H1 (cell line): ENCODE data around the gene PTTG1IP. TPM values are rescaled to one million over a fixed set of nuclear protein-coding genes. Genes with fewer than 3 reads are reported as not detected.

Experiments used
- CTCF ChIA-PET: fragments of 300-600 bp; sonication (Branson Sonifier 250); formaldehyde crosslinking; loops from one replicate; lab custom pipeline; 2021; ENCODE audit not compliant: partially characterized antibody; lab: Charles Lee
- POLR2A ChIA-PET: fragments of 300-600 bp; sonication (Branson Sonifier 250); formaldehyde crosslinking; loops from one replicate; lab custom pipeline; 2021; ENCODE audit warnings: inconsistent platforms; ENCODE audit not compliant: partially characterized antibody; lab: Charles Lee
- DNase-seq, 2 experiments: peaks; one replicate each; pipeline versions ENCODE4 v3.0.0 to v3.0.0-alpha.2; 2010 to 2022; ENCODE audit warnings: low spot score in 2 of 2, low read depth in 1 of 2, mixed read lengths in 1 of 2
- FAIRE-seq: peaks from 2 replicates; lab custom pipeline; 2011; peaks lifted over from hg19 to GRCh38; lab: Jason Lieb, UNC
- H2AFZ ChIP-seq: 2 replicates; pipeline ENCODE4 v1.8.1; 2012; ENCODE audit warnings: low read length, inconsistent platforms
- H2AK5ac ChIP-seq: 2 replicates; pipeline ENCODE4 v1.6.1; 2013; ENCODE audit warnings: low read depth, low read length
- H2BK120ac ChIP-seq: replicated peaks from 2 replicates; pipeline ENCODE3; 2013; ENCODE audit warnings: low read depth, low read length, inconsistent platforms
- H2BK12ac ChIP-seq: 2 replicates; pipeline ENCODE4 v1.6.1; 2013; ENCODE audit warnings: low read depth, low read length
- H2BK15ac ChIP-seq: 2 replicates; pipeline ENCODE4 v1.6.1; 2013; ENCODE audit warnings: low read length
- H2BK20ac ChIP-seq: 2 replicates; pipeline ENCODE4 v1.6.1; 2013; ENCODE audit warnings: low read length
- H2BK5ac ChIP-seq: 2 replicates; pipeline ENCODE4 v1.6.1; 2013; ENCODE audit warnings: low read depth, low read length
- H3K14ac ChIP-seq: 2 replicates; pipeline ENCODE4 v1.6.1; 2013; ENCODE audit warnings: inconsistent platforms; ENCODE audit not compliant: insufficient read length
- H3K18ac ChIP-seq: 2 replicates; pipeline ENCODE4 v1.6.1; 2013; ENCODE audit warnings: low read length; ENCODE audit errors: extremely low read depth
- H3K23ac ChIP-seq: 2 replicates; pipeline ENCODE4 v1.6.1; 2013; ENCODE audit warnings: inconsistent platforms; ENCODE audit not compliant: insufficient read length
- H3K23me2 ChIP-seq: 2 replicates; pipeline ENCODE4 v1.6.1; 2013; ENCODE audit warnings: low read depth, low read length
- H3K27ac ChIP-seq: 2 replicates; pipeline ENCODE4 v1.6.1; 2011; ENCODE audit warnings: low read depth, low read length, inconsistent platforms
- H3K27me3 ChIP-seq, 4 experiments: replicated peaks in 1 of 4; 1 replicate in 1 of 4; 2 replicates in 3 of 4; pipeline versions ENCODE4 v1.6.1 to v1.8.1; 2011 to 2013; ENCODE audit warnings: low read length in 3 of 4, mild to moderate bottlenecking in 3 of 4, inconsistent platforms in 2 of 4, mixed read lengths in 2 of 4, moderate library complexity in 1 of 4; ENCODE audit not compliant: control insufficient read depth in 3 of 4, insufficient read depth in 3 of 4; ENCODE audit errors: extremely low read depth in 1 of 4
- H3K36me3 ChIP-seq, 4 experiments: 2 replicates each; pipeline versions ENCODE4 v1.6.1 to v1.8.1; 2011 to 2013; ENCODE audit warnings: mild to moderate bottlenecking in 4 of 4, low read length in 3 of 4, moderate library complexity in 2 of 4, control low read depth in 1 of 4, inconsistent platforms in 1 of 4; ENCODE audit not compliant: insufficient read depth in 4 of 4, control insufficient read depth in 2 of 4
- H3K4ac ChIP-seq: replicated peaks from 2 replicates; pipeline ENCODE3; 2013; ENCODE audit warnings: low read length, low read depth, mixed read lengths, inconsistent platforms; ENCODE audit not compliant: insufficient read length
- H3K4me1 ChIP-seq, 4 experiments: replicated peaks in 1 of 4; 1 replicate in 1 of 4; 2 replicates in 3 of 4; pipeline versions ENCODE4 v1.6.1 to v1.8.1; 2011 to 2013; ENCODE audit warnings: low read length in 3 of 4, inconsistent platforms in 2 of 4, mixed read lengths in 1 of 4; ENCODE audit not compliant: insufficient read depth in 4 of 4, control insufficient read depth in 3 of 4
- H3K4me2 ChIP-seq, 2 experiments: 2 replicates each; pipeline versions ENCODE4 v1.6.1 to v1.8.1; 2011 to 2013; ENCODE audit warnings: low read depth in 2 of 2, low read length in 2 of 2, control low read depth in 1 of 2, inconsistent platforms in 1 of 2, mild to moderate bottlenecking in 1 of 2; ENCODE audit not compliant: insufficient read depth in 1 of 2
- H3K4me3 ChIP-seq, 4 experiments: fragments of 200-600, 300-600 bp in 1 of 4; sonication (generic), shearing (Covaris generic), sonication (Bioruptor Twin) in 1 of 4; 2 replicates each; pipeline versions ENCODE4 v1.5.1 to v1.8.1; 2011 to 2016; ENCODE audit warnings: low read length in 4 of 4, low read depth in 3 of 4, control low read depth in 2 of 4, inconsistent platforms in 2 of 4, mild to moderate bottlenecking in 2 of 4, mixed read lengths in 1 of 4, moderate library complexity in 1 of 4; ENCODE audit not compliant: insufficient read depth in 2 of 4; ENCODE audit errors: extremely low read depth in 1 of 4
- H3K56ac ChIP-seq: replicated peaks from 2 replicates; pipeline ENCODE3; 2013; ENCODE audit warnings: low read depth, mild to moderate bottlenecking, mixed read lengths, low read length, inconsistent platforms; ENCODE audit not compliant: insufficient read length
- H3K79me1 ChIP-seq: 2 replicates; pipeline ENCODE4 v1.6.1; 2013; ENCODE audit warnings: low read depth, low read length, control low read depth
- H3K79me2 ChIP-seq, 2 experiments: 2 replicates each; pipeline versions ENCODE4 v1.6.1 to v1.8.1; 2012 to 2013; ENCODE audit warnings: low read length in 2 of 2, mild to moderate bottlenecking in 2 of 2, inconsistent platforms in 1 of 2; ENCODE audit not compliant: insufficient read depth in 2 of 2, control insufficient read depth in 1 of 2
- H3K9ac ChIP-seq, 4 experiments: replicated peaks in 1 of 4; 1 replicate in 1 of 4; 2 replicates in 3 of 4; pipeline versions ENCODE4 v1.6.1 to v1.8.1; 2011 to 2013; ENCODE audit warnings: low read depth in 3 of 4, low read length in 3 of 4, control low read depth in 2 of 4, mild to moderate bottlenecking in 2 of 4, moderate library complexity in 2 of 4, inconsistent platforms in 1 of 4; ENCODE audit errors: extremely low read depth in 1 of 4
- H3K9me3 ChIP-seq, 2 experiments: 2 replicates each; pipeline versions ENCODE4 v1.6.1 to v1.8.1; 2012 to 2013; ENCODE audit warnings: mild to moderate bottlenecking in 2 of 2, moderate library complexity in 2 of 2, control low read depth in 1 of 2, inconsistent platforms in 1 of 2, low read depth in 1 of 2, low read length in 1 of 2, mixed read lengths in 1 of 2; ENCODE audit not compliant: insufficient read depth in 2 of 2
- H4K20me1 ChIP-seq, 2 experiments: replicated peaks in 1 of 2; 2 replicates each; pipeline versions ENCODE3 to v1.8.1; 2011 to 2013; ENCODE audit warnings: inconsistent platforms in 2 of 2, low read length in 2 of 2, mild to moderate bottlenecking in 1 of 2; ENCODE audit not compliant: insufficient read depth in 2 of 2, control insufficient read depth in 1 of 2
- H4K5ac ChIP-seq: 2 replicates; pipeline ENCODE4 v1.6.1; 2013; ENCODE audit warnings: low read length, low read depth, mixed read lengths, inconsistent platforms; ENCODE audit not compliant: insufficient read length
- H4K8ac ChIP-seq: 2 replicates; pipeline ENCODE4 v1.8.0; 2013; ENCODE audit warnings: mild to moderate bottlenecking, moderate library complexity, low read length, inconsistent platforms; ENCODE audit not compliant: insufficient read depth; ENCODE audit errors: extremely low read depth
- H4K91ac ChIP-seq: replicated peaks from 2 replicates; pipeline ENCODE3; 2013; ENCODE audit warnings: low read length, mixed read lengths, inconsistent platforms; ENCODE audit not compliant: insufficient read length
- CEBPB ChIP-seq: IDR thresholded peaks from 2 replicates; pipeline ENCODE4 v1.6.1; 2012; ENCODE audit warnings: low read depth, low read length
- CHD2 ChIP-seq: IDR thresholded peaks from 2 replicates; pipeline ENCODE4 v1.6.1; 2012; ENCODE audit warnings: low read length, improper control_type of control experiment
- PHF8 ChIP-seq: fragments of 200-600 bp; sonication (generic); conservative IDR thresholded peaks from 2 replicates; pipeline ENCODE4 v1.7.1; 2012; ENCODE audit warnings: low read depth, mild to moderate bottlenecking, inconsistent platforms, low read length, moderate library complexity
- POU5F1 ChIP-seq: IDR thresholded peaks from 2 replicates; pipeline ENCODE4 v1.6.1; 2011; ENCODE audit warnings: low read depth, mild to moderate bottlenecking, low read length, moderate library complexity
- SP1 ChIP-seq: IDR thresholded peaks from 2 replicates; pipeline ENCODE4 v1.6.1; 2011; ENCODE audit warnings: low read depth, low read length
- ZNF274 ChIP-seq: IDR thresholded peaks from 2 replicates; pipeline ENCODE4 v1.7.0; 2012; ENCODE audit warnings: low read length, borderline replicate concordance; ENCODE audit errors: extremely low read depth
- WGBS, 2 experiments: shearing (Covaris generic) in 1 of 2; methylation state at CpG; one replicate each; pipeline versions ENCODE4 v1.1.6 to v1.1.7; 2013 to 2015; ENCODE audit warnings: low lambda C conversion rate in 2 of 2, mixed read lengths in 2 of 2, inconsistent platforms in 1 of 2, low coverage in 1 of 2, missing lambda C conversion rate in 1 of 2; ENCODE audit not compliant: insufficient replicate concordance in 2 of 2, insufficient coverage in 1 of 2, insufficient read length in 1 of 2; ENCODE audit errors: extremely low coverage in 1 of 2, missing lambda C conversion rate in 1 of 2; 5-methylcytosine and 5-hydroxymethylcytosine counted together
- polyA plus RNA-seq, 7 experiments: library from polyadenylated mRNA; depleted of rRNA in 3 of 7; stranded (reverse) in 5 of 7; unstranded in 2 of 7; fragments of >200 nt in 5 of 7; fragments of 200-250 nt in 2 of 7; gene quantifications; 1 replicate in 5 of 7; 2 replicates in 1 of 7; 4 replicates in 1 of 7; pipeline versions ENCODE4 v1.2.1 to v1.2.3, GENCODE V29; 2011 to 2013; ENCODE audit warnings: missing spikeins in 2 of 7, mixed read lengths in 2 of 7
- total RNA-seq: library from RNA; stranded (reverse); fragmentation: NEBNext Ultra II Directional; extraction: Animal tissue kit (Norgen Biotek cat#: 25700); gene quantifications from 2 replicates; pipeline ENCODE4 v1.2.1, GENCODE V29; 2021
- TF ChIP-seq, protein P1 (sequence below): IDR thresholded peaks from 2 replicates; pipeline ENCODE4 v1.6.1; 2012; ENCODE audit warnings: low read length, inconsistent platforms

The PTTG1IP gene
- total and polyA plus RNA-seq, 2 of the 8 experiments (the other 6 are each of a cell fraction or from before 2014, with no cell fraction given) = 90.8 to 130 TPM

DNA sequence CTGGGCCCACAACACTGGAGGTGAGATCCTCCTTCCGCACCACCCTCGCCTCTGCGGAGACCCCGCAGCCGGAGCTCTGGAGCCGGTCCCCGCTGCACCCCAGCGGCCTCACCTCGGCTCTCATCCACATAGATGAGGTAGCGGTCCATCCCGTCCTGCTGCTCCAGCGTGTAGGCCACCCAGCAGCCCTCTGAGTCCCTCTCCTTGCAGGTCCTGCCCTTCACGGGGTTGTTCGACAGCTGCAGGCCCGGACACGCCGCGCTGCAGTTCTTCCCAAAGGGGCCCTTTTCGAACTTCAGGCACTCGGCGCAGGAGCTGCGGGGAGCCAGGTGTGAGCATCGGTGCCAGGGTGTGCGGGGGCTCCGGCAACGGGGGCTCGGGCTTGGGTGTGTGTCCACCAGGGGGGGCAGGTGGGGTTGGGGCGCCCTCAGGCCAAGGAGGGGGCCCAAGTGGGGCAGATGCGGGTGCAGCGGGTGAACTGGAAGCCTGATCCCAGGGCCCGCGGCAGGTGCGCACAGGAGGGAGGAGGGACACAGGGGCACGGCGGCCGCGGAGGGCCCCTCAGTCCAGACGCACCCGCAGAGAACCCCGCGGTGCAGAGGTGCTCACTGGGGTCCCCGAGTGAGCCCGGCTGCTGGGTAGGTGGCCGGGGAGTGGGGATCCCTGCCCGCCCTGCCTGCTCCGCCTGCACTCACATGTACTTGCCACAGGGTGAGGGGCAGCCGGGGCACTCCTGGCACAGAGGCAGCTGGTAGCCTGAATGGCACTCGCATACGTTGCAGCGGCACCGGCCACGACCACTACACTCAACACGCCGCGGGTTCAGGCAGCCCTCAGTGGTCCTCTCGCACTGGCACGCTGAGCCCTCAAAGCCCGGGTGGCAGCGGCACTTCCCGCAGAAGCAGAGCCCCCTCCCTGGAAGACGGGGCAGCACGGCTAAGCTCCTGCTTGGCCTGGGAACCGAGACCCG lies 15.4 kb upstream of the PTTG1IP start:
- no peak overlapping the region for H3K56ac ChIP-seq
- H2AFZ ChIP-seq = no peak overlapping the region
- no peaks in the 10 kb centered on the region for H3K79me2 ChIP-seq
- H4K8ac ChIP-seq = no peak overlapping the region
- no peak overlapping the region for H3K18ac ChIP-seq
- no peak overlapping the region for H2BK120ac ChIP-seq
- H4K5ac ChIP-seq = no peak overlapping the region
- no peaks in the 10 kb centered on the region for H3K23me2 ChIP-seq
- FAIRE-seq (no peak), DNase-seq (no peak)
- no peaks in the 10 kb centered on the region for H3K79me1 ChIP-seq
- POLR2A ChIA-PET = interaction anchor here (0.8 to 1.3 kb wide), 2 partner anchors 17 to 22 kb away, joined by 3 read pairs; no protein-coding TSS in a partner anchor
- no peak overlapping the region for H3K14ac ChIP-seq
- no peak overlapping the region for H2BK20ac ChIP-seq
- no peaks in the 10 kb centered on the region for H3K36me3 ChIP-seq
- H3K4me2 ChIP-seq = no peak overlapping the region
- H4K20me1 ChIP-seq = peaks cover 0 to 2% of the 10 kb centered on the region in 2 experiments
- WGBS, 2 experiments = 89% methylated on average over 48 of the region's 64 CpGs; no CpG with 5 or more reads in 1 of the 2 experiments
- H3K27me3 ChIP-seq = no peaks in the 10 kb centered on the region; a peak in 1 of 7 replicates
- no peak overlapping the region for H2BK12ac ChIP-seq
- H3K23ac ChIP-seq = no peak overlapping the region
- H3K4me1 ChIP-seq = no peaks in the 10 kb centered on the region
- H3K27ac ChIP-seq = no peak overlapping the region
- no peak overlapping the region for H2BK15ac ChIP-seq
- CTCF ChIA-PET = interaction anchor here (1.2 to 1.4 kb wide), 2 partner anchors 9 to 18 kb away, joined by 5 read pairs; no protein-coding TSS in a partner anchor
- no peak overlapping the region for H3K9ac ChIP-seq
- H2BK5ac ChIP-seq = no peak overlapping the region
- TF ChIP-seq PHF8 (no peak), SP1 (no peak), CEBPB (no peak), ZNF274 (no peak), POU5F1 (no peak), CHD2 (no peak)
- TF ChIP-seq, protein P1, sequence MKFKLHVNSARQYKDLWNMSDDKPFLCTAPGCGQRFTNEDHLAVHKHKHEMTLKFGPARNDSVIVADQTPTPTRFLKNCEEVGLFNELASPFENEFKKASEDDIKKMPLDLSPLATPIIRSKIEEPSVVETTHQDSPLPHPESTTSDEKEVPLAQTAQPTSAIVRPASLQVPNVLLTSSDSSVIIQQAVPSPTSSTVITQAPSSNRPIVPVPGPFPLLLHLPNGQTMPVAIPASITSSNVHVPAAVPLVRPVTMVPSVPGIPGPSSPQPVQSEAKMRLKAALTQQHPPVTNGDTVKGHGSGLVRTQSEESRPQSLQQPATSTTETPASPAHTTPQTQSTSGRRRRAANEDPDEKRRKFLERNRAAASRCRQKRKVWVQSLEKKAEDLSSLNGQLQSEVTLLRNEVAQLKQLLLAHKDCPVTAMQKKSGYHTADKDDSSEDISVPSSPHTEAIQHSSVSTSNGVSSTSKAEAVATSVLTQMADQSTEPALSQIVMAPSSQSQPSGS = no peak
- H2AK5ac ChIP-seq = no peak overlapping the region
- H3K4me3 ChIP-seq = no peak overlapping the region
- H4K91ac ChIP-seq = no peak overlapping the region
- H3K9me3 ChIP-seq = no peaks in the 10 kb centered on the region
- H3K4ac ChIP-seq = no peak overlapping the region
